Hepatocyte (in vitro differentiated cells): ENCODE measurements around the gene LRRC8D.

Experiments used
- EZH2 ChIP-seq: fragments of 200-600 bp; sonication (generic); IDR thresholded peaks from 2 replicates; pipeline ENCODE4 v1.6.1; 2016; ENCODE audit warnings: antibody characterized with exemption, mild to moderate bottlenecking, borderline replicate concordance
- TF ChIP-seq, protein P1 (sequence below): fragments of 200-600 bp; sonication (generic); IDR thresholded peaks from 2 replicates; pipeline ENCODE4 v1.5.1; 2016; ENCODE audit warnings: antibody characterized with exemption, mild to moderate bottlenecking; ENCODE audit not compliant: poor library complexity

DNA sequence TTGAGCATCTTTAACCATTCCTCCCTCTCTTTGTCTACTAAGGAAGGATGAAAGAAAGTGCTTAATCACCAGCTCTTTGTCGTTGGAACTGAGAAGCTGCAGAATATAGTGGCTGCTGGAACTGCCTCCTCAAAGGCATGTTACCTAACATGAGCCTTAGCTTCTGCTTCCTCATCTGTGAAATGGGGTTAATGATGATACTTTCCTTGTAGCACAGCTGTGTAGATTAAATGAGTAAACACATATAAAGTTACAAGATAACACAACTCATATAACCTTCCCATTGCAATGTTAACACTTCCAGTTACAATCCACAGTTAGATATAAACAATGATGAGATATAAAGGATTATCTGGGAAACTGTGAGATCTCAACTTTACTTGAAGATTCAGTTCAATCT is 125.7 kb downstream of the LRRC8D start:
- TF ChIP-seq, protein P1, sequence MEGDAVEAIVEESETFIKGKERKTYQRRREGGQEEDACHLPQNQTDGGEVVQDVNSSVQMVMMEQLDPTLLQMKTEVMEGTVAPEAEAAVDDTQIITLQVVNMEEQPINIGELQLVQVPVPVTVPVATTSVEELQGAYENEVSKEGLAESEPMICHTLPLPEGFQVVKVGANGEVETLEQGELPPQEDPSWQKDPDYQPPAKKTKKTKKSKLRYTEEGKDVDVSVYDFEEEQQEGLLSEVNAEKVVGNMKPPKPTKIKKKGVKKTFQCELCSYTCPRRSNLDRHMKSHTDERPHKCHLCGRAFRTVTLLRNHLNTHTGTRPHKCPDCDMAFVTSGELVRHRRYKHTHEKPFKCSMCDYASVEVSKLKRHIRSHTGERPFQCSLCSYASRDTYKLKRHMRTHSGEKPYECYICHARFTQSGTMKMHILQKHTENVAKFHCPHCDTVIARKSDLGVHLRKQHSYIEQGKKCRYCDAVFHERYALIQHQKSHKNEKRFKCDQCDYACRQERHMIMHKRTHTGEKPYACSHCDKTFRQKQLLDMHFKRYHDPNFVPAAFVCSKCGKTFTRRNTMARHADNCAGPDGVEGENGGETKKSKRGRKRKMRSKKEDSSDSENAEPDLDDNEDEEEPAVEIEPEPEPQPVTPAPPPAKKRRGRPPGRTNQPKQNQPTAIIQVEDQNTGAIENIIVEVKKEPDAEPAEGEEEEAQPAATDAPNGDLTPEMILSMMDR = no peak
- TF ChIP-seq EZH2 = no peak
